ENCODE results near the gene BTLA.

BTLA gene

GRCh38 chr3:112486811-112487505 lies 12.3 kb downstream of the BTLA start:
- DNase-seq (ENCODE audit: low spot score) = no peak
- no peak for TF ChIP-seq CTCF (IDR thresholded peaks at IDR 0.05; ENCODE audit: extremely low read depth, missing control alignments)

- TF ChIP-seq CTCF (IDR thresholded peaks at IDR 0.05; ENCODE audit: extremely low read depth, missing control alignments) = no peak
- no peak for DNase-seq (ENCODE audit: low spot score)
These were observed 14.9 kb downstream of the BTLA start for GRCh38 chr3:112484352-112484751.

- no peak for DNase-seq (ENCODE audit: low spot score)
- TF ChIP-seq CTCF (IDR thresholded peaks at IDR 0.05; ENCODE audit: extremely low read depth, missing control alignments) = no peak
These were observed 16.6 kb downstream of the BTLA start for GRCh38 chr3:112482675-112483074.

- TF ChIP-seq CTCF (IDR thresholded peaks at IDR 0.05; ENCODE audit: extremely low read depth, missing control alignments) = no peak
- DNase-seq (ENCODE audit: low spot score) = no peak
These were observed 18.0 kb downstream of the BTLA start for GRCh38 chr3:112481302-112481721.

GRCh38 chr3:112477891-112478290 lies 21.4 kb downstream of the BTLA start:
- no peak for TF ChIP-seq CTCF (IDR thresholded peaks at IDR 0.05; ENCODE audit: extremely low read depth, missing control alignments)
- no peak for DNase-seq (ENCODE audit: low spot score)

GRCh38 chr3:112476346-112476745 lies 22.9 kb downstream of the BTLA start:
- DNase-seq (ENCODE audit: low spot score) = no peak
- no peak for TF ChIP-seq CTCF (IDR thresholded peaks at IDR 0.05; ENCODE audit: extremely low read depth, missing control alignments)

- TF ChIP-seq CTCF (IDR thresholded peaks at IDR 0.05; ENCODE audit: extremely low read depth, missing control alignments) = no peak
- no peak for DNase-seq (ENCODE audit: low spot score)
These were observed 24.5 kb downstream of the BTLA start for GRCh38 chr3:112474796-112475195.
